Left lung (tissue), 10 donors: Measurements from ENCODE around the gene ABLIM2. TPM values are rescaled to one million over a fixed set of nuclear protein-coding genes. Genes with fewer than 3 reads are reported as not detected.
A peak's percentile ranks its signal among the peaks of the same experiment; 100 is the strongest.

Source experiments
- ATAC-seq: fragments of 200-7000 bp; cut with Tn5 transposase; one replicate; pipeline ENCODE4 v1.9.1; 2020; ENCODE audit warnings: moderate library complexity
- DNase-seq, 4 donors: peaks; one replicate each; pipeline ENCODE4 v3.0.0-alpha.2; 2013 to 2020
- H3K27ac ChIP-seq, 2 donors: fragments of 200-600 bp; sonication (generic) in 1 of 2; one replicate each; pipeline versions ENCODE4 v1.5.0 to v1.8.0; 2020 to 2021
- H3K27me3 ChIP-seq, 2 donors: fragments of 200-600 bp; sonication (generic) in 1 of 2; one replicate each; pipeline versions ENCODE4 v1.5.0 to v1.8.0; 2020 to 2021
- H3K36me3 ChIP-seq, 2 donors: fragments of 200-600 bp; sonication (generic) in 1 of 2; one replicate each; pipeline versions ENCODE4 v1.5.0 to v1.8.0; 2020 to 2021
- H3K4me1 ChIP-seq, 2 donors: fragments of 200-600 bp; one replicate each; pipeline ENCODE4 v1.8.0; 2021
- H3K4me3 ChIP-seq, 2 donors: fragments of 200-600 bp; sonication (generic) in 1 of 2; one replicate each; pipeline versions ENCODE4 v1.5.0 to v1.8.0; 2020 to 2021; ENCODE audit warnings: mild to moderate bottlenecking in 1 of 2
- H3K9me3 ChIP-seq, 2 donors: fragments of 200-600 bp; sonication (generic) in 1 of 2; one replicate each; pipeline versions ENCODE4 v1.5.0 to v1.8.0; 2020 to 2021
- CTCF ChIP-seq, 2 donors: fragments of 200-600 bp; sonication (generic) in 1 of 2; IDR thresholded peaks; one replicate each; pipeline versions ENCODE4 v1.5.0 to v1.8.0; 2021; ENCODE audit warnings: antibody characterized with exemption in 2 of 2
- intact Hi-C, 2 donors: fragments of 100-400 bp; cut with DNase I; formaldehyde crosslinking; loops; one replicate each; pipeline versions ENCODE4 v1.11.2 to v1.14.2; 2022
- polyA plus RNA-seq, 6 donors: library from polyadenylated mRNA; unstranded; fragments of 120-200 nt; gene quantifications; one replicate each; pipeline ENCODE4 v1.2.1, GENCODE V29; 2013; ENCODE audit not compliant: insufficient read length in 6 of 6
- total RNA-seq, 2 donors: library from RNA; stranded (reverse); fragmentation: NEBNext Ultra II Directional; extraction: Animal tissue kit (Norgen Biotek cat#: 25700); gene quantifications; one replicate each; pipeline ENCODE4 v1.2.1, GENCODE V29; 2021
- donor health status: DM: no; HTN: yes; CAD: no.
- donor health status: DM: no; HTN: no; CAD: no.

ABLIM2 gene
- total and polyA plus RNA-seq, 8 donors: 5.7 to 10.2 (median 7.0) TPM

GRCh38 chr4:8105306-8106100 is 53.1 kb downstream of the ABLIM2 start:
- DNase-seq: peak in 1 of 4 donors; percentile 50
- Histone ChIP-seq H3K27me3 (peaks cover 0 to 2% of the 10 kb centered on the region in 2 donors), H3K36me3 (no peaks in the 10 kb centered on the region), H3K4me3 (no peak overlapping the region), H3K4me1 (peaks cover 0 to 11% of the 10 kb centered on the region in 2 donors), H3K9me3 (no peaks in the 10 kb centered on the region), H3K27ac (no peak overlapping the region)
- intact Hi-C loops: no loop called here
- TF ChIP-seq CTCF (IDR thresholded peaks at IDR 0.05): no peak
- no peak for ATAC-seq

- peaks cover 0 to 11% of the 10 kb centered on the region in 2 donors for H3K4me1 ChIP-seq
- DNase-seq (peak in 1 of 4 donors; percentile 52), ATAC-seq (no peak)
- no peaks in the 10 kb centered on the region for H3K27me3 ChIP-seq
- no peak for TF ChIP-seq CTCF (IDR thresholded peaks at IDR 0.05)
- H3K27ac ChIP-seq: no peak overlapping the region
- no peaks in the 10 kb centered on the region for H3K36me3 ChIP-seq
- H3K9me3 ChIP-seq: no peaks in the 10 kb centered on the region
- no peak overlapping the region for H3K4me3 ChIP-seq
- intact Hi-C loops: no loop called here
Measured at GRCh38 chr4:8104491-8105305, 53.9 kb downstream of the ABLIM2 start.

- ATAC-seq (no peak), DNase-seq (peak in 1 of 4 donors; percentile 45)
- H3K9me3 ChIP-seq: no peaks in the 10 kb centered on the region
- no peak overlapping the region for H3K27ac ChIP-seq
- no peaks in the 10 kb centered on the region for H3K27me3 ChIP-seq
- peaks cover 0 to 11% of the 10 kb centered on the region in 2 donors for H3K4me1 ChIP-seq
- no peak for TF ChIP-seq CTCF (IDR thresholded peaks at IDR 0.05)
- no peaks in the 10 kb centered on the region for H3K36me3 ChIP-seq
- H3K4me3 ChIP-seq: no peak overlapping the region
- intact Hi-C loops: no loop called here
Measured at GRCh38 chr4:8103421-8104390, 54.9 kb downstream of the ABLIM2 start.

GRCh38 chr4:8102831-8103230 is 55.8 kb downstream of the ABLIM2 start:
- intact Hi-C loops: no loop called here
- Histone ChIP-seq H3K4me1 (peaks cover 0 to 11% of the 10 kb centered on the region in 2 donors), H3K27ac (no peak overlapping the region), H3K4me3 (no peak overlapping the region), H3K9me3 (no peaks in the 10 kb centered on the region), H3K36me3 (no peaks in the 10 kb centered on the region), H3K27me3 (no peaks in the 10 kb centered on the region)
- DNase-seq: peak in 1 of 4 donors; percentile 37
- TF ChIP-seq CTCF (IDR thresholded peaks at IDR 0.05): no peak
- ATAC-seq: no peak
